CD1c-positive myeloid dendritic cell (primary cell): ENCODE results near the gene WWC2.

Experiments
- DNase-seq: peaks from one replicate; pipeline ENCODE4 v3.0.0-alpha.2; 2016; ENCODE audit errors: extremely low spot score

Gene WWC2

GRCh38 chr4:183256756-183257385 is 157.8 kb downstream of the WWC2 start:
- peak; percentile 54 for DNase-seq

DNA sequence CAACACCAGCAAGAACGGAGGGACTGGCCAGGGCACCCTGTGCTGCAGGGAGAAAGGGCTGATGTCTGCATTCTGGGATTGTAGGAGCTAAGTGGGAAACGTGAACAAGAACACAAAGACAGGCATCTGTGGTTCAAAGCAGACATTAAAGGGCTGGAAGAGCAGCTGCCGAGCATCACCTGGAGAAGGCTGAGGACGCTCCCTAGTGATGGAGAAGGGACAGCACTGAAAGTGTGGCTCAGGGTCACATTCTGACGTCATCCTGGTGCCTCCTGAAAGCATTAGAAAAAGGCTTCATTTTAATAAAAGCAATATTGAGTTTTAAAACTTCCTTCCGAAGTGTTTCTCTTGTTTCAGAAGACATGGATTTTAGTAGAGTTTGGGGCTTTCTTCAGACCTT is 158.8 kb downstream of the WWC2 start:
- no peak for DNase-seq

- DNase-seq = no peak
Measured at GRCh38 chr4:183260491-183261151, 161.6 kb downstream of the WWC2 start.

DNA sequence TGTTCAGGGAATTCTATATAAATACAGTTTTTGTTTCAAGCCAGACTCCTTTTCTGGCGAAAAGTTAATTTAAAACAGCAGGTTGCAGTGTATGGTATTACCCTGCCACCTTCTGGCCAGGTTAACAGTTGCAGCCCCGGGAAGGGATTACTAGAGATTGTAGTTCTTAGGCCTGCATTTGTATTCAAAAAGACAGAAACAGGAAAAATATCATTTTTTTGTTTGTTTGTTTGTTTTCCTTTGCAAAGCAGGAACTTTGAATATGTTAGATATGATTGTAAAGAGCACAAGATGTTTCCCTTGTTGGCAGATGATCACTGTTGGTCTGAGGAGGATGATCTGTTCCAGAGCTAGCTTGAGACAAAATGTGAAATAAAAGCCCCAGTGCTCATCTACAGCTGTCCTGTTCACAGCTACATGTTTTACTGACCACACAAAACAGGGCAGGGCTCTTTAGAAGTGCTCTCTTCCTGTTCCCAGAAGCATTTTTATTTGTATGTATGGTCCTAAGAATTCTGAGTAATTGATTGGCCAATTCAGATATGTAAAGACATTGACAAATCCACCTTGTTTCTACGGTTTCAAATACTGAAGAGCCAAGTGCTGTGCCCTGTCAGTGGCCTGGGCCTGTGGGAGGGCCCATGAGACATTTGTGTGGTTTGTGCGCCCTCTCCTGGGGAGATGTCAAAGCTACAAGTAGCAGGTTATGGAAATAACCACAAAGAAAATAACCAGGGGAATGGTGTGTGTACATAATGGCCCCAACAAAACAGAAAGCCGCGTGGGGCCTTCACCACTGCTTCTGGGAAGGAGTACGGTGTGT is 163.1 kb downstream of the WWC2 start:
- peak; percentile 86 for DNase-seq

GRCh38 chr4:183262776-183263100 is 163.7 kb downstream of the WWC2 start:
- DNase-seq = no peak

GRCh38 chr4:183263787-183264386 is 164.8 kb downstream of the WWC2 start:
- no peak for DNase-seq

DNA sequence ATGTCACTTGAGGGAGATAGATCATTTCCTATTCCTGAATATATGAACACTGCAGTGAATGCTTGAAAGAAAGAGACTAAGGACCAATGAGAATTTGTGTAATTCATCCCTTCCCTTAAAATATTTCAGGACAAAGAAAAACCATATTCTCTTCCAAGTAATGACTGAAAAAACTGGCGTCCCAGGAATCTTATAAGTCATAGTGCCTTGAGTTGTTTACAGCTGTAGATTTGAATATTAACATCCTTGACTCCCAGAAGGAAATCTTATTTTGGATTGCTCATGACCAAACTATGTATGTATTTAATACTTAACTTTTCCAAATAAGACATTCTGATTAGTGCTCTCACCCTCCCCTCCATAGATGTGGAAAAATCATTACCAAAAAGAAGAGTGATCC is 165.6 kb downstream of the WWC2 start:
- DNase-seq = no peak

GRCh38 chr4:183266371-183266770 is 167.3 kb downstream of the WWC2 start:
- no peak for DNase-seq

DNA sequence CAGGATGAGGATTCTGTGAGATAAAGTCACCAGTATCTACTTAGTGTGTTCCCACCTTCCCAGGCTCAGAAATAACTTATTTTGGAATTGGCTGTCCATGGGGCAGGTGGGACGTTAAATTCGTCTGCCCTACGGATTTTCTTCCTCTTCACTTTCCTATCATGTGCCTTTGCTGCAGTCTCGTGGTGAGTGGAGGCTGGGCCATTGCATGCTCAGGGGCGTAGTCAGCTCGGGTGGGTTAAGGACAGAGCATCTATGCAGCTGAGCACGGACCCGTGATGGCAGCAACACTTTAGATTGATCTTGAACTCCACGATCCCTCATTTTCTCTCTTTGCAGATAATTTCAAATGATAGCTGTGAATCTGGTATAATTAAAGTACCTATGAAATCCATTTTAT is 169.5 kb downstream of the WWC2 start:
- no peak for DNase-seq

DNA sequence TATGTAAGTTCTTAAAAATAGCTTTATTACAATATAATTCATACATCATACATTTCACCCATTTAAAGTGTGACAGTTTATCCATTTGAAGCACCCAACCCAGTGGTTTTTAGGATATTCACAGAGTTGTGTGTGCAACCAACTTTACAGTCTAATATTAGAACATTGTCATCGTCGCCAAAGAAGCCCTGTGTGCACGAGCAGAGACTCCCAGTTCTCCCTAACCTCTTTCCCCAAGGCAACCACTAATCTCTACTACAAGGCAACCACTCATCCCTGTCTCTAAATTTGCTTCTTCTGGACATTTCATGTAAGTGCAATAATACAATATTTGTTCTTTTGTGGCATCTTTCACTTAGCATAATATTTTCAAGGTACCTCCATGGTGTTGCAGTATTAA is 173.3 kb downstream of the WWC2 start:
- DNase-seq = no peak

GRCh38 chr4:183276106-183276505 is 177.0 kb downstream of the WWC2 start:
- DNase-seq = no peak

DNA sequence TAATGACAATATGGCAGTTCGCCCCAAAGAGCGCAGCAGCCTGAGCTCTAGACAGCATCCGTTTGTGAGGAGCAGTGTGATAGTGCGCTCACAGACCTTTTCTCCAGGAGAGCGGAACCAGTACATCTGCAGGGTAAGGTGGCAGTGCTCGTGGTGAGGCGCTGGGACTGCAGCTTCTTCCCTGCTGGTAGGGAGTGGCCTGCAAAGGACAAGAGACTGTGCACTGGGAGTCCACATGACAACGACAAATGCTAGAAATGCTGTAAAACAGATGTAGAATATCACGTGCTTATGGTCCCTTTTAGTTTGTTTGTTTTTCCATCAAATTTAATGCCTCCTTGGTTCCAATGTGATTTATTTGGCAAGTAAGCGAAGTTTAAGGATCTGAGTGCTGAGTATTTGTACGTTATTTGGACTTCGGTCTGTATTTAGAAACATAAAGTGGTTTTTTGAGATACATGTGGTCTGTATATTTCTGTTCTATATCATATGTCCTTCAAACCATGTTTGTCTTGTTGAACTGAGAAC is 185.3 kb downstream of the WWC2 start:
- no peak for DNase-seq

DNA sequence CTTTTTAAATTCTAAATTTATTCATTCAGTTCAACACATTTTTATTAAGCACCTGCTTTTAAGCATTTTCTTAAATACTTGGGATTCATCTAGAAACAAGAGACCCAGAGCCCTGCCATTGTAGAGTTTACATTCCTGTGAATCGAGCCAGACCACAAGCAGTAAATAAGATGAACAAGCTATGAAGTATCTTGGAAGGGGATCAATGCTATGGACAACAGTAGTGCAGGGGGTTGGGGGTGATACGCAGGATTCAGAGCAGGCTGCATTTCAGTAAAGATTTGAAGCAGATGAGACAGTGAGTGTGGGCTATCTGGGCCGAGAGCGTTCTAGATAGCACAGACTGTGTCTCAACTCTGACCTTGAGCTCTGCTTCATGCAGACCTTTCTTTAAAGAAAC is 185.9 kb downstream of the WWC2 start:
- DNase-seq = no peak

- DNase-seq = no peak
Measured at GRCh38 chr4:183285886-183286285, 186.8 kb downstream of the WWC2 start.

- no peak for DNase-seq
Measured at GRCh38 chr4:183286590-183287308, 187.7 kb downstream of the WWC2 start.

DNA sequence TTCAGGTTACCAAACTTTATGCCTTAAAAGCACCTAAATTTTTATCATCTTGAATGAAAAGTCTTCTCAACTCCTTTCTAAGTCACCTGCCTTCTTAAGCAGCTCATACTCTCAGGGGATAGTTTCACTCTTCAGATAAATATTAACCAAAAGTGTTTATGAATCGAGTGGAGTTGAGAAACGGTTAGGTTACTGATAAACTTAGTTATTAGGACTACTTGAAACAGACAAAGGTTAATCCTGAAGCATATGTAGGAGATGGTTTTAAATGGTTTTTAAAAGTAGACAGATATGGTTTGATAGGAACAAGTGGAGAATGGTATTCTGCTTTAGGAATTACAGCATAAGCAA is 188.2 kb downstream of the WWC2 start:
- no peak for DNase-seq

DNA sequence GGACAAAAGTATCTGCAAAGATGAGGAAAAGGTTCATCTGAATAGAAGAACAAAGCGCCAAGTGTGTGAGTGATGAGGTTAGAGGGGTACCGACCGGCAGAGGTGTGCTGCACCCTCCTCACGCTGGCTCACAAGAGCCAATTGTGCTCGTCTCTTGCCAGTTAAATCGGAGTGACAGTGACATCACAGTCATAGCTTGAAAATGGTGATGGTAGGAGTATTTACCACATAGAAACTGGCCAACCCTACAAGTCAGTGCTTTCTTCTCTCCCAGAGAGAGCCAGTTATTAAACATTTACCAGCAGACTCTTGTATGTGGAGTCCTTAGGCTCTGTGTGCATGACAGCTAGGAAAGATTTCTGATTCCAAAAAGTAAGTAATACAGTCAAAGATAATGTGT is 188.6 kb downstream of the WWC2 start:
- no peak for DNase-seq

DNA sequence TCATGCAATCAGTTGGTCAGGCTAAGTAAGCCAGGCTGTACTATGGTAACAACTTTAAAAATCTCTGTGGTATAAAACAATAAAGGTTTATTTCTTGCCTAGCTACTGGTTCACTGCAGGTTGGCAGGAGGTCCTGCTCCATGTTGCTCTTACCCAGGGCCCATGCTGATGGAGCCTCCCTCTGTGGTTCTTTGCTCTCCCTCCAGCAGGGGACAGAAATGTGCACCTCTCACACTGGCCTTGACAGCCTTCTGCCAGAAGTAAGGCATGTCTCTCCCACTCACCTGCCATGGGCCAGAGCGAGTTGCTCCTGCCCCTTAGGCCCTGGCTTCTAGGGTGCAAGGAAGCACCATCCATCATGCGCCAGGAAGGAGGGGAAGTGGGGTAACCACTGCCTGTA is 189.9 kb downstream of the WWC2 start:
- DNase-seq = no peak

DNA sequence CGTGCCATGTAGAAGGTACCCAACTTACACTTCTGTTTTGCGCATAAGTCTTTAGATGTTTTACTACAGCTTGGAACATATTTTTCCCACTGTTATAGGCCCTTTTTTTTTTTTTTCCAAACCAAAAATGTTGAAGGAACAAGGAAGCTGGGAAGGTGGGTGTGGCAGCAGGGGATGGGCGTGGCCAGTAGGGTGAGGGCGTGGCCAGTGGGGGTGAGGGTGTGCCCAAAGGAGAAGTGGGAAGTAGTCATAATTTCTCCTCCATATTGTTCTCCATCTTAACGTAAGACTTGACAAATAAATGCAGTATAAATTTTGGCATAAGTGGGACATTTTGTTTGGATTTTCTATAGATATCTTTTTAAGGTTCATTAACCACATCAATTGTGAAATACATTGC is 190.6 kb downstream of the WWC2 start:
- DNase-seq = no peak

DNA sequence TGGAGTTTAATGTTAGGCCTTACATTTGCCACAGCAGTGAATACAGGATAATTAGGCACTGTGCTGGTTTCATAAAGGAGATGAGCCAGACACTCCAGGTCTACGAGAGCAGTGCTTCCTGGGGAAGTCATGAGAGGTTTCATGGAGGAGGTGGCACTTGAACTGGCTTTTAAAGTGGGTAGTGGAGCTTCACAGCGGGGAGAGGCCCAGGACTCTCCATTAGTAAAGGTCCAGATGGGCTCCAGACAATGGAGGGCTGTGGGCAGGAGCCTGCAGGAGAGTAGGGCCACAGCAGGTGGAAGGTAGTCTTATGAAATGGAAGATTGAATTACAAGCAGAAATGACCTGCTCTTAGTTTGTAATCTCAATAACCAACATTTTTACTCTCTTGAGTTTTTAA is 192.0 kb downstream of the WWC2 start:
- DNase-seq = no peak

GRCh38 chr4:183295711-183296110 is 196.7 kb downstream of the WWC2 start:
- no peak for DNase-seq

DNA sequence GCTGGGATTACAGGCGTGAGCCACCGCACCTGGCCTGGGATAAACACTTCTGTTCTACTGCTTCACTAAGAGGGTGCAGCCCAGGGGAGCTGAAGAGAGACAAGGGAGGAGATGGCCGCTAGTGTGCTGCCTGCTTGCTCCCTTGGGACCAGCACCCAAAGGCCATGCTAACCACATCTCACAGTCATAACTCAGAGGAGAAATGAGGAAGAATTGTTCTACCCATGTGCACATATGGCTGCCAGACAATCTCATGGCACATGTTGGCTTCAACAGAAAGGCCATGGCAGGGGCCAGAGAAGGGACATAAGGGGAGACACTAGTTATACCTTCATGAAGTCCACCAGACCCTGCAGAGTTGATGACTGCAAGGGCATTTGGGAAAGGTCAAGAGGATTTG is 198.6 kb downstream of the WWC2 start:
- no peak for DNase-seq
